Stimulated activated CD4-positive, alpha-beta T cell treated with anti-CD3 and anti-CD28 coated beads, Interleukin-12 subunit alpha, Interleukin-12 subunit beta, amount 100 ng/mL, for 4 hours (primary cell): ENCODE results near the gene SNX1.
A peak's percentile ranks its signal among the peaks of the same experiment; 100 is the strongest.
"Not testable (repeated sequence)": the region's sequence is repeated elsewhere in the genome, so short reads cannot be mapped to it uniquely, and the experiment has no call there.

Source experiments
- DNase-seq: peaks from one replicate; pipeline ENCODE4 v3.0.0-alpha.2; 2020

The SNX1 gene

GRCh38 chr15:64095795-64096667 lies at the start of gene SNX1:
Gene SNX1, plus strand, starts transcription at chr15:64095982. Its CDS starts 32 bp downstream, at chr15:64096014.
- DNase-seq, result peak; percentile 99

GRCh38 chr15:64046421-64047153 lies 49.2 kb upstream of the SNX1 start, which contains the start of gene DAPK2:
Gene DAPK2, minus strand, starts transcription at chr15:64046485. Its CDS starts 6,224 bp downstream, at chr15:64040261.
- DNase-seq, result peak; percentile 63

- DNase-seq, result no peak
Measured at GRCh38 chr15:64048781-64049460, 46.9 kb upstream of the SNX1 start.

- no peak for DNase-seq
Measured at GRCh38 chr15:64050281-64051092, 45.3 kb upstream of the SNX1 start.

GRCh38 chr15:64051093-64051402 lies 44.7 kb upstream of the SNX1 start:
- DNase-seq, result no peak

- no peak for DNase-seq
Measured at GRCh38 chr15:64051407-64052259, 44.1 kb upstream of the SNX1 start.

- DNase-seq, result no peak
Measured at GRCh38 chr15:64052925-64053491, 42.8 kb upstream of the SNX1 start.

GRCh38 chr15:64053674-64054073 lies 42.1 kb upstream of the SNX1 start:
- not testable (repeated sequence) for DNase-seq

GRCh38 chr15:64058279-64058678 lies 37.5 kb upstream of the SNX1 start:
- DNase-seq, result no peak

- not testable (repeated sequence) for DNase-seq
Measured at GRCh38 chr15:64059104-64059503, 36.7 kb upstream of the SNX1 start.

GRCh38 chr15:64060716-64061115 lies 35.1 kb upstream of the SNX1 start:
- DNase-seq, result no peak

- no peak for DNase-seq
Measured at GRCh38 chr15:64066451-64066850, 29.3 kb upstream of the SNX1 start.

GRCh38 chr15:64067564-64068030 lies 28.2 kb upstream of the SNX1 start:
- DNase-seq, result peak; percentile 54

- no peak for DNase-seq
Measured at GRCh38 chr15:64068133-64068532, 27.6 kb upstream of the SNX1 start.

GRCh38 chr15:64070106-64070505 lies 25.7 kb upstream of the SNX1 start:
- DNase-seq, result no peak

GRCh38 chr15:64070965-64071851 lies 24.6 kb upstream of the SNX1 start:
- no peak for DNase-seq

GRCh38 chr15:64071931-64072765 lies 23.6 kb upstream of the SNX1 start:
- DNase-seq, result no peak

- DNase-seq, result no peak
Measured at GRCh38 chr15:64072812-64073211, 23.0 kb upstream of the SNX1 start.

GRCh38 chr15:64073496-64073895 lies 22.3 kb upstream of the SNX1 start:
- not testable (repeated sequence) for DNase-seq
